ENCODE measurements around the gene REX1BD.

Gene REX1BD

GRCh38 chr19:18617562-18617961 is 29.0 kb downstream of the REX1BD start:
- H3K4me3 ChIP-seq (ENCODE audit: low read depth, low read length): no peak overlapping the region
- no peaks in the 10 kb centered on the region for H3K4me1 ChIP-seq
- DNase-seq: no peak
- H3K27me3 ChIP-seq: peaks cover 27% of the 10 kb centered on the region
- TF ChIP-seq, protein P1, sequence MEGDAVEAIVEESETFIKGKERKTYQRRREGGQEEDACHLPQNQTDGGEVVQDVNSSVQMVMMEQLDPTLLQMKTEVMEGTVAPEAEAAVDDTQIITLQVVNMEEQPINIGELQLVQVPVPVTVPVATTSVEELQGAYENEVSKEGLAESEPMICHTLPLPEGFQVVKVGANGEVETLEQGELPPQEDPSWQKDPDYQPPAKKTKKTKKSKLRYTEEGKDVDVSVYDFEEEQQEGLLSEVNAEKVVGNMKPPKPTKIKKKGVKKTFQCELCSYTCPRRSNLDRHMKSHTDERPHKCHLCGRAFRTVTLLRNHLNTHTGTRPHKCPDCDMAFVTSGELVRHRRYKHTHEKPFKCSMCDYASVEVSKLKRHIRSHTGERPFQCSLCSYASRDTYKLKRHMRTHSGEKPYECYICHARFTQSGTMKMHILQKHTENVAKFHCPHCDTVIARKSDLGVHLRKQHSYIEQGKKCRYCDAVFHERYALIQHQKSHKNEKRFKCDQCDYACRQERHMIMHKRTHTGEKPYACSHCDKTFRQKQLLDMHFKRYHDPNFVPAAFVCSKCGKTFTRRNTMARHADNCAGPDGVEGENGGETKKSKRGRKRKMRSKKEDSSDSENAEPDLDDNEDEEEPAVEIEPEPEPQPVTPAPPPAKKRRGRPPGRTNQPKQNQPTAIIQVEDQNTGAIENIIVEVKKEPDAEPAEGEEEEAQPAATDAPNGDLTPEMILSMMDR (IDR thresholded peaks at IDR 0.05; ENCODE audit: low read depth, low read length): no peak
- no peaks in the 10 kb centered on the region for H3K9me3 ChIP-seq
- H3K36me3 ChIP-seq: no peaks in the 10 kb centered on the region

- Histone ChIP-seq H3K4me1 (no peaks in the 10 kb centered on the region), H3K9me3 (no peaks in the 10 kb centered on the region), H3K4me3 (ENCODE audit: low read depth, low read length) (no peak overlapping the region), H3K36me3 (no peaks in the 10 kb centered on the region), H3K27me3 (peaks cover 21% of the 10 kb centered on the region)
- DNase-seq: no peak
- TF ChIP-seq, protein P1 (IDR thresholded peaks at IDR 0.05; ENCODE audit: low read depth, low read length): no peak
Observed at GRCh38 chr19:18618236-18618635, 29.6 kb downstream of the REX1BD start.

DNA sequence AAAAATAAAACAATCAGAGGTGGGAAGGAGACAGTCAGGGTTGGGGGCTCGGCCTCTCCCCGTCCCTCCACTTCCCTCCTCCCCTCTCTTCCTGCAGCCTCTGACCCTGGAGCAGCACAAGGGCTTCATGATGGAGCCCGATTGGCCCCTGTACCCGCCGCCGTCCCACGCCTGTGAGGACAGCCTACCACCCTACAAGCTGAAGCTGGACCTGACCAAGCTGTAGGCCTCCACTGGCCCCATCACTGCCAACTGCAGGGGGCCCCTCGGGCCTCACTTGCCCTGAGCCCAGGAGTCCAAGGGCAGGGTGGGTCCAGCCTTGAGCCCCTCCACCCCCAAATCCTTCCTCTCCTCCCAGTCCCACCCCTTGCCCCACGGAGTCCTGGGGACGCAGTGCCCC is 31.7 kb downstream of the REX1BD start:
- no peak for DNase-seq
- TF ChIP-seq, protein P1 (IDR thresholded peaks at IDR 0.05; ENCODE audit: low read depth, low read length): no peak

GRCh38 chr19:18620902-18621301 is 32.3 kb downstream of the REX1BD start:
- DNase-seq: no peak
- Histone ChIP-seq H3K9me3 (no peaks in the 10 kb centered on the region), H3K27me3 (no peaks in the 10 kb centered on the region), H3K4me1 (no peaks in the 10 kb centered on the region), H3K4me3 (ENCODE audit: low read depth, low read length) (no peak overlapping the region), H3K36me3 (no peaks in the 10 kb centered on the region)
- TF ChIP-seq, protein P1 (IDR thresholded peaks at IDR 0.05; ENCODE audit: low read depth, low read length): no peak

More for the DNA sequence above, 31.7 kb downstream of the REX1BD start:
- Histone ChIP-seq H3K4me1 (no peaks in the 10 kb centered on the region), H3K36me3 (no peaks in the 10 kb centered on the region), H3K27me3 (peaks cover 2% of the 10 kb centered on the region), H3K9me3 (no peaks in the 10 kb centered on the region), H3K4me3 (ENCODE audit: low read depth, low read length) (no peak overlapping the region)

GRCh38 chr19:18626906-18627305 is 38.3 kb downstream of the REX1BD start:
- Histone ChIP-seq H3K27me3 (no peaks in the 10 kb centered on the region), H3K9me3 (no peaks in the 10 kb centered on the region), H3K4me1 (no peaks in the 10 kb centered on the region), H3K36me3 (no peaks in the 10 kb centered on the region), H3K4me3 (ENCODE audit: low read depth, low read length) (no peak overlapping the region)
- TF ChIP-seq, protein P1 (IDR thresholded peaks at IDR 0.05; ENCODE audit: low read depth, low read length): no peak
- no peak for DNase-seq

GRCh38 chr19:18629166-18630088 is 40.8 kb downstream of the REX1BD start:
- H3K4me1 ChIP-seq: no peaks in the 10 kb centered on the region
- no peak for DNase-seq

More at GRCh38 chr19:18629166-18630088, 40.8 kb downstream of the REX1BD start:
- Histone ChIP-seq H3K27me3 (no peaks in the 10 kb centered on the region), H3K9me3 (no peaks in the 10 kb centered on the region), H3K36me3 (no peaks in the 10 kb centered on the region), H3K4me3 (ENCODE audit: low read depth, low read length) (no peak overlapping the region)
- TF ChIP-seq, protein P1 (IDR thresholded peaks at IDR 0.05; ENCODE audit: low read depth, low read length): no peak

Measured in BE2C (cell line).